Measurements from ENCODE around the gene NHS.

Gene NHS

DNA sequence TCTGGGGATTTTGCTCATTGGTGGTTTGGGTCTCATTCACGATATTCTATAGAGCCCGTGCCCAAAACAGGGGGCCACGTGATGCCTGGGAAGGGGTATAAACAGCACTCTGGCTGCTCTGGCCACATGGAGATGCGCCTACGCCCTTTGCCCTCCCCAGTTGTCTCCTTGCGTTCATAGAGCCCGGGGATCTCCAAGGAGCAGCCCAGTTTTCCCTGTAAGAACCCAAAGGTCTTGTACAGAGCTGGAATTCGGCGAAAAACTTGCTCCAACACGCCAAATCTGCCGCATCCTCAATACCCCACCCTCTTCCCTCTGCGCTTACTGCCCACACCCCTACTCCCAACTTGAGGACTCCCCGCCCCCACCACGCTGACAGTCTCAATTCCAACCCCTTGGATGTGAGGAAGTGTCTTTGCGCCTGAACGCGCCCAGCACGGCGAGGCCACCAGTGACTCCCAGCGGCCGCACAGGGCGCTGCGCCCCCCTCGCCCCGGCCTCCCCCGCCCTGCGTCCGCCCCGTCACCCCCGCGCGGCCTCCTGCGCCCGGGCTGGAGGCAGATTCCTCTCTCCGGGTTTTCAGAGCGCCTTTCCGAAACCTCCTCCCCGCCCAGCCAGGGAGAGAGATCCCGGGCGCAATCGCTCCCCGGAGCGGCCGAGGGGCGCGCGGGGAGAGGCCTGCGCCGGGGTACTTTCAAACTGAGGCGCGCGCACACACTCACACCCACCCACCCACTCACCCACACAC lies at the start of gene NHS:
Gene NHS, plus strand, starts transcription at position 582 of the 748 bp plus-strand sequence. CDS start 558 bp downstream, outside the sequence.
- Histone ChIP-seq H3K4me3 (ENCODE audit: low read length) (no peak within 1 kb of the TSS), H3K9me3 (replicated peaks; ENCODE audit: insufficient read depth, low read length) (no peaks in the 10 kb centered on the region), H3K27ac (ENCODE audit: low read length) (no peak within 1 kb of the TSS), H3F3A (ENCODE audit: insufficient read depth, low read length) (no peaks in the 10 kb centered on the region), H3K9ac (ENCODE audit: low read length) (no peak within 1 kb of the TSS), H3K27me3 (replicated peaks; ENCODE audit: insufficient read depth, low read length) (no peaks in the 10 kb centered on the region), H3K79me2 (ENCODE audit: low read length) (no peaks in the 10 kb centered on the region), H4K20me1 (ENCODE audit: insufficient read depth, low read length) (no peaks in the 10 kb centered on the region), H3K9me2 (replicated peaks; ENCODE audit: insufficient read depth, low read length) (no peaks in the 10 kb centered on the region), H2AFZ (ENCODE audit: low read length) (no peak within 1 kb of the TSS), H3K4me2 (ENCODE audit: low read depth, low read length) (no peak within 1 kb of the TSS), H3K36me3 (replicated peaks; ENCODE audit: insufficient read depth, low read length) (no peaks in the 10 kb centered on the region), H3K4me1 (ENCODE audit: low read length) (no peaks in the 10 kb centered on the region)
- TF ChIP-seq EZH2 (optimal IDR thresholded peaks at IDR 0.05; ENCODE audit: low read depth, low read length), result no peak
- TF ChIP-seq, protein P1, sequence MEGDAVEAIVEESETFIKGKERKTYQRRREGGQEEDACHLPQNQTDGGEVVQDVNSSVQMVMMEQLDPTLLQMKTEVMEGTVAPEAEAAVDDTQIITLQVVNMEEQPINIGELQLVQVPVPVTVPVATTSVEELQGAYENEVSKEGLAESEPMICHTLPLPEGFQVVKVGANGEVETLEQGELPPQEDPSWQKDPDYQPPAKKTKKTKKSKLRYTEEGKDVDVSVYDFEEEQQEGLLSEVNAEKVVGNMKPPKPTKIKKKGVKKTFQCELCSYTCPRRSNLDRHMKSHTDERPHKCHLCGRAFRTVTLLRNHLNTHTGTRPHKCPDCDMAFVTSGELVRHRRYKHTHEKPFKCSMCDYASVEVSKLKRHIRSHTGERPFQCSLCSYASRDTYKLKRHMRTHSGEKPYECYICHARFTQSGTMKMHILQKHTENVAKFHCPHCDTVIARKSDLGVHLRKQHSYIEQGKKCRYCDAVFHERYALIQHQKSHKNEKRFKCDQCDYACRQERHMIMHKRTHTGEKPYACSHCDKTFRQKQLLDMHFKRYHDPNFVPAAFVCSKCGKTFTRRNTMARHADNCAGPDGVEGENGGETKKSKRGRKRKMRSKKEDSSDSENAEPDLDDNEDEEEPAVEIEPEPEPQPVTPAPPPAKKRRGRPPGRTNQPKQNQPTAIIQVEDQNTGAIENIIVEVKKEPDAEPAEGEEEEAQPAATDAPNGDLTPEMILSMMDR (IDR thresholded peaks at IDR 0.05; ENCODE audit: low read length), result no peak
- no peak for TF ChIP-seq EZH2phosphoT487 (IDR thresholded peaks at IDR 0.05; ENCODE audit: low read length)
- no peak for DNase-seq

DNA sequence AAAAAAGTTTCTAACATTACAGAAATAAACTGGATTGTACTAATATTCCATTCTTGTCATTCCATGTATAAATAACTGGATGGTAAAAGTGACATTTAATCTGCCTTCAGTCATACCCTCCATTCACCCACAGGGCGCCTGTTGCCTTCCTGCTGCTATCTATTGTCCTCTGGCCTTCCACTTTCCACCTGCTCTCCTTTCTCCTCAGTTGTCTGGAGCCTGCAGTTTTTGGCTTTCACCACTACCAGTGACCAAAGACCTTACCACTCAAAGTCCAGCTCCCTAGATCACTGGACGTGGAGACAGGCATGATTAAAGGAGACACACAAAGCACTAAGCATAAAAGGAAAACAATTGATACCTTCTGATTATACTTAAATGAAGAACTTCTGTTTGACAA lies 46.2 kb upstream of the NHS start:
- H4K20me1 ChIP-seq (ENCODE audit: insufficient read depth, low read length), result no peaks in the 10 kb centered on the region
- no peak overlapping the region for H3K27ac ChIP-seq (ENCODE audit: low read length)
- no peaks in the 10 kb centered on the region for H3K79me2 ChIP-seq (ENCODE audit: low read length)
- TF ChIP-seq, protein P1 (IDR thresholded peaks at IDR 0.05; ENCODE audit: low read length), result no peak
- H3K9ac ChIP-seq (ENCODE audit: low read length), result no peak overlapping the region
- no peak overlapping the region for H2AFZ ChIP-seq (ENCODE audit: low read length)
- H3K9me2 ChIP-seq (replicated peaks; ENCODE audit: insufficient read depth, low read length), result no peaks in the 10 kb centered on the region
- H3K4me2 ChIP-seq (ENCODE audit: low read depth, low read length), result no peak overlapping the region
- no peak overlapping the region for H3K4me3 ChIP-seq (ENCODE audit: low read length)
- no peaks in the 10 kb centered on the region for H3F3A ChIP-seq (ENCODE audit: insufficient read depth, low read length)
- no peaks in the 10 kb centered on the region for H3K4me1 ChIP-seq (ENCODE audit: low read length)
- DNase-seq, result no peak
- no peaks in the 10 kb centered on the region for H3K27me3 ChIP-seq (replicated peaks; ENCODE audit: insufficient read depth, low read length)
- H3K36me3 ChIP-seq (replicated peaks; ENCODE audit: insufficient read depth, low read length), result no peaks in the 10 kb centered on the region
- H3K9me3 ChIP-seq (replicated peaks; ENCODE audit: insufficient read depth, low read length), result no peaks in the 10 kb centered on the region

DNA sequence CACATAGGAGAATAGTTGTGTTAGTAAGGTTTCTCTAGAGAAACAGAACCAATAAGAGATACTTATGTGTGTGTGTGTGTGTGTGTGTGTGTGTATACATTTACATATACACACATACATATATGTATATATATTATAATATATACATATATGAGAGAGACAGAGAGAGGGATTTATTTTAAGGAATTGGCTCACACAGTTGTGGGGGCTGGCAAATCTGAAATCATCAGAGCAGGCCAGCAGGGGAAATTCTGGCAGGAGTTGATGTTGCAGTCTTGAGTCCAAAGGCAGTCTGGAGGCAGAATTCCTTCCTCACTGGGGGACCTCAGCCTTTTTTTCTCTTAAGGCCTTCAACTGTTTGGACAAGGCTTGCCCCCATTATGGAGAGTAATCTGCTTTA lies 38.6 kb upstream of the NHS start:
- TF ChIP-seq EZH2phosphoT487 (IDR thresholded peaks at IDR 0.05; ENCODE audit: low read length) (no peak), EZH2 (optimal IDR thresholded peaks at IDR 0.05; ENCODE audit: low read depth, low read length) (no peak)
- TF ChIP-seq, protein P1 (IDR thresholded peaks at IDR 0.05; ENCODE audit: low read length), result no peak
- H3K4me1 ChIP-seq (ENCODE audit: low read length), result no peaks in the 10 kb centered on the region
- H4K20me1 ChIP-seq (ENCODE audit: insufficient read depth, low read length), result no peaks in the 10 kb centered on the region
- H3K9me2 ChIP-seq (replicated peaks; ENCODE audit: insufficient read depth, low read length), result no peaks in the 10 kb centered on the region
- H3K9ac ChIP-seq (ENCODE audit: low read length), result no peak overlapping the region
- no peaks in the 10 kb centered on the region for H3F3A ChIP-seq (ENCODE audit: insufficient read depth, low read length)
- H3K4me2 ChIP-seq (ENCODE audit: low read depth, low read length), result no peak overlapping the region
- no peaks in the 10 kb centered on the region for H3K79me2 ChIP-seq (ENCODE audit: low read length)
- H3K4me3 ChIP-seq (ENCODE audit: low read length), result no peak overlapping the region
- DNase-seq, result no peak
- H3K27ac ChIP-seq (ENCODE audit: low read length), result no peak overlapping the region
- H3K27me3 ChIP-seq (replicated peaks; ENCODE audit: insufficient read depth, low read length), result no peaks in the 10 kb centered on the region
- H3K9me3 ChIP-seq (replicated peaks; ENCODE audit: insufficient read depth, low read length), result no peaks in the 10 kb centered on the region
- H3K36me3 ChIP-seq (replicated peaks; ENCODE audit: insufficient read depth, low read length), result no peaks in the 10 kb centered on the region
- no peak overlapping the region for H2AFZ ChIP-seq (ENCODE audit: low read length)
